Measurements from ENCODE around the gene APOM.

Gene APOM

GRCh38 chr6:31658983-31659648, 3.4 kb downstream of the APOM start:
- no peak for DNase-seq

- DNase-seq = no peak
These were observed 4.1 kb downstream of the APOM start for GRCh38 chr6:31659649-31660380.

GRCh38 chr6:31660381-31661261, 4.9 kb downstream of the APOM start, which contains the start of gene C6orf47:
Gene C6orf47, minus strand, starts transcription at chr6:31660778. Its CDS starts 831 bp downstream, at chr6:31659947.
- DNase-seq = peak; percentile 55 to 82

GRCh38 chr6:31661262-31662123, 5.8 kb downstream of the APOM start:
- no peak for DNase-seq

GRCh38 chr6:31662124-31662723, 6.5 kb downstream of the APOM start:
- no peak for DNase-seq

GRCh38 chr6:31663126-31663960, 7.6 kb downstream of the APOM start:
- DNase-seq = no peak

GRCh38 chr6:31663961-31664789, 8.5 kb downstream of the APOM start:
- DNase-seq = no peak

GRCh38 chr6:31664790-31665500, 9.3 kb downstream of the APOM start, which contains the start of gene GPANK1:
Gene GPANK1, minus strand, starts transcription at chr6:31664997. Its CDS starts 519 bp downstream, at chr6:31664478.
- peak; percentile 88 to 94 for DNase-seq

- peak; percentile 94 to 96 for DNase-seq
These were observed 10.0 kb downstream of the APOM start, which contains the start of gene CSNK2B for GRCh38 chr6:31665501-31666336. Gene CSNK2B, plus strand, starts transcription at chr6:31666080. Its CDS starts 752 bp downstream, at chr6:31666832.

GRCh38 chr6:31666337-31666965, 10.8 kb downstream of the APOM start:
- DNase-seq = no peak

GRCh38 chr6:31669676-31670075, 14.0 kb downstream of the APOM start, which contains the start of gene LY6G5B:
Gene LY6G5B, plus strand, starts transcription at chr6:31669976. Its CDS starts 975 bp downstream, at chr6:31670951.
- no peak for DNase-seq

- DNase-seq = no peak
These were observed 20.7 kb downstream of the APOM start for GRCh38 chr6:31676322-31676903.

- DNase-seq = no peak
These were observed 21.2 kb downstream of the APOM start for GRCh38 chr6:31676904-31677303.

GRCh38 chr6:31677955-31678354, 22.3 kb downstream of the APOM start:
- no peak for DNase-seq

- DNase-seq = peak; percentile 66 to 85
These were observed 24.8 kb downstream of the APOM start, which contains the start of gene LY6G5C for GRCh38 chr6:31680226-31681134. Gene LY6G5C, minus strand, starts transcription at chr6:31681067. Its CDS starts 694 bp downstream, at chr6:31680373.
